B cell (primary cell): ENCODE results near the gene SPP1. TPM values are rescaled to one million over a fixed set of nuclear protein-coding genes. Genes with fewer than 3 reads are reported as not detected.

Source experiments
- ATAC-seq: fragments of 200-7000 bp; cut with Tn5 transposase; one replicate; pipeline ENCODE4 v1.10.0; 2021; ENCODE audit warnings: low read depth, mild to moderate bottlenecking, moderate number of reproducible peaks, moderate library complexity
- CTCF ChIA-PET: fragments of 350-600 bp; sonication (Branson Sonifier 250); formaldehyde crosslinking; loops from one replicate; lab custom pipeline; 2021; ENCODE audit warnings: antibody characterized with exemption, inconsistent platforms; lab: Charles Lee
- POLR2A ChIA-PET: fragments of 350-600 bp; sonication (Branson Sonifier 250); formaldehyde crosslinking; loops from one replicate; lab custom pipeline; 2021; ENCODE audit warnings: antibody characterized with exemption; lab: Charles Lee
- DNase-seq: peaks from one replicate; pipeline ENCODE4 v3.0.0; 2013
- H2AFZ ChIP-seq: 2 replicates; pipeline ENCODE4 v1.6.1; 2012; ENCODE audit warnings: mild to moderate bottlenecking, low read depth, low read length; ENCODE audit not compliant: insufficient read depth, poor library complexity, severe bottlenecking
- H3K27ac ChIP-seq, 2 donors: 1 replicate in 1 of 2; 2 replicates in 1 of 2; pipeline ENCODE4 v1.5.1; 2012 to 2013; ENCODE audit warnings: low read length in 2 of 2, mild to moderate bottlenecking in 2 of 2, moderate library complexity in 1 of 2
- H3K27me3 ChIP-seq, 4 experiments: fragments of 200-600 bp in 1 of 4; sonication (generic) in 1 of 4; replicated peaks in 1 of 4; 1 replicate in 2 of 4; 2 replicates in 2 of 4; pipeline versions ENCODE4 v1.6.1 to v1.7.0; 2013 to 2016; ENCODE audit warnings: low read length in 3 of 4, mild to moderate bottlenecking in 2 of 4, mixed read lengths in 1 of 4, moderate library complexity in 1 of 4; ENCODE audit not compliant: insufficient read depth in 4 of 4, control insufficient read depth in 3 of 4; ENCODE audit errors: control extremely low read depth in 1 of 4
- H3K36me3 ChIP-seq, 2 experiments: replicated peaks in 1 of 2; 1 replicate in 1 of 2; 2 replicates in 1 of 2; pipeline versions ENCODE4 v1.6.1 to v1.7.1; 2013; ENCODE audit warnings: low read length in 1 of 2; ENCODE audit not compliant: insufficient read depth in 2 of 2, control insufficient read depth in 1 of 2; ENCODE audit errors: control extremely low read depth in 1 of 2, extremely low read depth in 1 of 2
- H3K4me1 ChIP-seq, 2 donors: fragments of 200-600 bp in 1 of 2; sonication (generic) in 1 of 2; 1 replicate in 1 of 2; 2 replicates in 1 of 2; pipeline versions ENCODE4 v1.5.1 to v1.6.1; 2013 to 2017; ENCODE audit warnings: low read length in 2 of 2; ENCODE audit not compliant: control insufficient read depth in 2 of 2, insufficient read depth in 2 of 2
- H3K4me2 ChIP-seq: replicated peaks from 2 replicates; pipeline ENCODE3; 2012; ENCODE audit warnings: mild to moderate bottlenecking, low read depth, low read length; ENCODE audit not compliant: poor library complexity, severe bottlenecking
- H3K4me3 ChIP-seq, 5 experiments: fragments of 200-600 bp in 1 of 5; sonication (generic) in 1 of 5; 1 replicate in 3 of 5; 2 replicates in 2 of 5; pipeline versions ENCODE4 v1.5.1 to v1.7.0; 2011 to 2016; ENCODE audit warnings: low read length in 4 of 5, mild to moderate bottlenecking in 4 of 5, low read depth in 2 of 5, control low read depth in 1 of 5, moderate library complexity in 1 of 5; ENCODE audit not compliant: insufficient read depth in 1 of 5; ENCODE audit errors: control extremely low read depth in 1 of 5, extremely low read depth in 1 of 5
- H3K79me2 ChIP-seq: fragments of 200-600 bp; sonication (generic); one replicate; pipeline ENCODE4 v1.6.0; 2016; ENCODE audit warnings: low read length; ENCODE audit not compliant: control insufficient read depth, insufficient read depth
- H3K9ac ChIP-seq: fragments of 200-600 bp; sonication (generic); 2 replicates; pipeline ENCODE4 v1.6.1; 2017; ENCODE audit warnings: mild to moderate bottlenecking, low read length, moderate library complexity
- H3K9me3 ChIP-seq, 3 donors: one replicate each; pipeline versions ENCODE4 v1.6.1 to v1.7.1; 2013; ENCODE audit warnings: low read length in 2 of 3; ENCODE audit not compliant: control insufficient read depth in 2 of 3, insufficient read depth in 1 of 3; ENCODE audit errors: control extremely low read depth in 1 of 3
- H4K20me1 ChIP-seq: 2 replicates; pipeline ENCODE4 v1.6.0; 2012; ENCODE audit warnings: mild to moderate bottlenecking, low read length; ENCODE audit not compliant: insufficient read depth, control insufficient read depth, poor library complexity, severe bottlenecking
- H3K27ac Mint-ChIP-seq: one replicate; pipeline ENCODE4 v1.8.0; 2021; ENCODE audit warnings: mixed read lengths
- H3K27me3 Mint-ChIP-seq: one replicate; pipeline ENCODE4 v1.8.0; 2021; ENCODE audit warnings: mixed read lengths
- H3K4me1 Mint-ChIP-seq: one replicate; pipeline ENCODE4 v1.8.0; 2021; ENCODE audit warnings: mixed read lengths
- H3K4me3 Mint-ChIP-seq: one replicate; pipeline ENCODE4 v1.8.0; 2021; ENCODE audit warnings: mixed read lengths
- H3K9me3 Mint-ChIP-seq: one replicate; pipeline ENCODE4 v1.8.0; 2022; ENCODE audit warnings: mixed read lengths; ENCODE audit not compliant: insufficient read depth
- CTCF ChIP-seq: fragments of 200-600 bp; IDR thresholded peaks from one replicate; pipeline ENCODE4 v1.8.0; 2022; ENCODE audit warnings: antibody characterized with exemption, mild to moderate bottlenecking
- EZH2 ChIP-seq: IDR thresholded peaks from 2 replicates; pipeline ENCODE4 v1.6.1; 2012; ENCODE audit warnings: borderline replicate concordance, low read depth, mild to moderate bottlenecking, moderate library complexity, low read length; ENCODE audit not compliant: insufficient read depth, poor library complexity, severe bottlenecking
- WGBS: methylation state at CpG from one replicate; pipeline ENCODE4 v1.1.5; 2013; ENCODE audit warnings: missing lambda C conversion rate; ENCODE audit not compliant: insufficient coverage; 5-methylcytosine and 5-hydroxymethylcytosine counted together
- intact Hi-C: fragments of 100-400 bp; cut with micrococcal nuclease; formaldehyde crosslinking; loops from one replicate; pipeline ENCODE4 v1.10.0; 2022
- polyA plus RNA-seq: library from polyadenylated mRNA; depleted of rRNA; stranded (reverse); fragments of >200 nt; gene quantifications from 2 replicates; pipeline ENCODE4 v1.2.3, GENCODE V29; 2012
- total RNA-seq, 2 donors: library from RNA; stranded (reverse); fragments of 120-200 nt in 1 of 2; gene quantifications; 1 replicate in 1 of 2; 2 replicates in 1 of 2; pipeline versions ENCODE4 v1.2.3 to v1.2.4, GENCODE V29; 2013 to 2022

Gene SPP1
- total and polyA plus RNA-seq, 2 donors (not counting 1 experiment from before 2014, with no cell fraction given) = not detected

- Histone ChIP-seq H4K20me1 (no peaks in the 10 kb centered on the region), H3K9ac (no peak overlapping the region), H3K27me3 (peaks cover 0 to 3% (median 0%) of the 10 kb centered on the region in 4 experiments), H3K4me3 (no peak overlapping the region), H2AFZ (no peak overlapping the region), H3K36me3 (no peaks in the 10 kb centered on the region), H3K79me2 (no peaks in the 10 kb centered on the region), H3K9me3 (peaks cover 0 to 4% (median 0%) of the 10 kb centered on the region in 3 donors), H3K27ac (no peak overlapping the region), H3K4me2 (no peak overlapping the region), H3K4me1 (no peaks in the 10 kb centered on the region)
- intact Hi-C loops = no loop called here
- POLR2A ChIA-PET = no interaction called here
- H3K9me3 Mint-ChIP-seq = peaks cover 2% of the 10 kb centered on the region
- WGBS = no CpG with 5 or more reads among the region's 1 CpG
- H3K27ac Mint-ChIP-seq = no peak overlapping the region
- TF ChIP-seq EZH2 (no peak), CTCF (no peak)
- no peak for DNase-seq
- H3K4me3 Mint-ChIP-seq = no peak overlapping the region
- H3K27me3 Mint-ChIP-seq = peaks cover 13% of the 10 kb centered on the region
- CTCF ChIA-PET = no interaction called here
- ATAC-seq = no peak
- no peaks in the 10 kb centered on the region for H3K4me1 Mint-ChIP-seq
Measured at GRCh38 chr4:87930629-87931028, 44.9 kb upstream of the SPP1 start.

- DNase-seq (no peak), ATAC-seq (no peak)
- H3K4me2 ChIP-seq = no peak overlapping the region
- ChIA-PET CTCF (no interaction called here), POLR2A (no interaction called here)
- H3K4me1 Mint-ChIP-seq = no peaks in the 10 kb centered on the region
- H3K27me3 Mint-ChIP-seq = peaks cover 9% of the 10 kb centered on the region
- H3K4me1 ChIP-seq = no peaks in the 10 kb centered on the region
- no peak overlapping the region for H3K9ac ChIP-seq
- no peak overlapping the region for H3K27ac ChIP-seq
- H3K79me2 ChIP-seq = no peaks in the 10 kb centered on the region
- no peaks in the 10 kb centered on the region for H4K20me1 ChIP-seq
- H3K27me3 ChIP-seq = peaks cover 0 to 3% (median 0%) of the 10 kb centered on the region in 4 experiments
- no peak overlapping the region for H3K4me3 Mint-ChIP-seq
- no CpG with 5 or more reads among the region's 1 CpG for WGBS
- TF ChIP-seq CTCF = no peak
- TF ChIP-seq EZH2 = no peak
- H3K9me3 ChIP-seq = peaks cover 0 to 4% (median 0%) of the 10 kb centered on the region in 3 donors
- H3K27ac Mint-ChIP-seq = no peak overlapping the region
- no peak overlapping the region for H2AFZ ChIP-seq
- peaks cover 2% of the 10 kb centered on the region for H3K9me3 Mint-ChIP-seq
- H3K36me3 ChIP-seq = no peaks in the 10 kb centered on the region
- intact Hi-C loops = no loop called here
- H3K4me3 ChIP-seq = no peak overlapping the region
Measured at GRCh38 chr4:87931932-87932331, 43.6 kb upstream of the SPP1 start.
